Fibroblast of skin of back (primary cell): ENCODE results near the gene SETD1A.

Source experiments
- DNase-seq: peaks from one replicate; pipeline ENCODE4 v3.0.0-alpha.2; 2013

Gene SETD1A

GRCh38 chr16:30983289-30983889 is 25.8 kb downstream of the SETD1A start:
- no peak for DNase-seq

DNA sequence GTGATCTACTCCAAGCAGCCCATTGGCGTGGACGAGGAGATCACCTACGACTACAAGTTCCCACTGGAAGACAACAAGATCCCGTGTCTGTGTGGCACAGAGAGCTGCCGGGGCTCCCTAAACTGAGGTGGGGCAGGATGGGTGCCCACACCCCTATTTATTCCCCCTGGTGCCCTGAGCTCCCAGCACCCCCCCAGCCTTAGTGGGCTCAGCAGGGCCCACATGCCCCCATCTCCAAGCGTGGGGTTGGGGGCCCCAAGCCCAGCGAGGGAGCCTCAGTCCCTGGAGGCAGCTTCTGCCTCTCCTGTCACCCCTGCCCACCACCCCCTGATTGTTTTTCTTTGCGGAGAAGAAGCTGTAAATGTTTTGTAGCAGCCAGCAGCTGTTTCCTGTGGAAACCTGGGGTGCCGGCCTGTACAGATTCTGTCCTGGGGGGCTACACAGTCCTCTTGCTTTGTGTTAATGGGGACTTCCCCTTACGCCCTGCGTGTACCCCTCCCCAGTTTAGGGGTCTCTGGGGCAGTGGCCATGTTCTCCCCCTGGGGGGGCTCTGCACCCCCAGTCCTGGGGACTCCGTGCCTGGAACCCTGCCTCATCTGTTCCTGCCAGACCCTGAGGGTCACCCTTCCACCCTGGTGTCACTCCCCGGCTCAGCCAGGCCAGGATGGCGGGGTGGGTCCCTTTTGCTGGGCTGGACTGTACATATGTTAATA is 26.5 kb downstream of the SETD1A start:
- DNase-seq = no peak

DNA sequence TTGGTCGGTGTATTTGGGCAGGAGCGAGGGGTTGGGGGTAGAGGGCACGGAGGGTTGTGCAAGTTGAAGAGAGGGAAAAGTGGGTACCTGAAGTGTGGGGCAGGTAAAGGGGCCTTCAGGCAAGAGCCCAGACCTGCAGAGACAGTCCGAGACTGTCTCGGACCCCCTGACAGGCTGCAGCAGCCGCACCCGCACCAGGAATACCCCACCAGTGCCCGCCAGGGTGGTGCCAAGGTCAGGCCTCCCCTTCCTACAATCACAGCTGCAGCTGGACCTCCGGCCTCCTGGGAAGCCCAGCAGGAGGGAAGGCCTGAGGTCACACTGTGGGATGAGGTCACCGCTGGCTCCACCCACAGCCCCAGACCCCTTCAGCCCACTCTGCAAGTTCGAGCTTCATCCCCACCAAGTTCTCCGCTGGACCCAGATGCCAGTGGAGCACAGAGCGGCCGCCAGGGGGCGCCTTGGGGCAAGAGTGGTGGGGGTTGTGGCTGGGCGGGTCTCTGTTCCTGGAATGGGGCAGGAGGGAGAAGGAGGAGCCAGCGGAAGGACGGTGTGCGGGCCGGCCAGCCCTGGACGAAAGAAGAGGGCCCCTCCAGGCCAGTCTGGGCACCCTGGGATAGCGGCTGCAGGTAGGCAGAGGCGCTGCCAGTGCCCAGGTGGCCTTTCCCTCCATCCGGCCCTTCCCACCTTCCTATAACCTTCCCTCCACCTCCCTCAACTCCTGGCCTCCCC is 27.3 kb downstream of the SETD1A start, which contains the start of gene HSD3B7:
Gene HSD3B7, plus strand, starts transcription at position 539 of the 732 bp plus-strand sequence. CDS start 452 bp downstream, outside the sequence.
- DNase-seq = peak; percentile 72

DNA sequence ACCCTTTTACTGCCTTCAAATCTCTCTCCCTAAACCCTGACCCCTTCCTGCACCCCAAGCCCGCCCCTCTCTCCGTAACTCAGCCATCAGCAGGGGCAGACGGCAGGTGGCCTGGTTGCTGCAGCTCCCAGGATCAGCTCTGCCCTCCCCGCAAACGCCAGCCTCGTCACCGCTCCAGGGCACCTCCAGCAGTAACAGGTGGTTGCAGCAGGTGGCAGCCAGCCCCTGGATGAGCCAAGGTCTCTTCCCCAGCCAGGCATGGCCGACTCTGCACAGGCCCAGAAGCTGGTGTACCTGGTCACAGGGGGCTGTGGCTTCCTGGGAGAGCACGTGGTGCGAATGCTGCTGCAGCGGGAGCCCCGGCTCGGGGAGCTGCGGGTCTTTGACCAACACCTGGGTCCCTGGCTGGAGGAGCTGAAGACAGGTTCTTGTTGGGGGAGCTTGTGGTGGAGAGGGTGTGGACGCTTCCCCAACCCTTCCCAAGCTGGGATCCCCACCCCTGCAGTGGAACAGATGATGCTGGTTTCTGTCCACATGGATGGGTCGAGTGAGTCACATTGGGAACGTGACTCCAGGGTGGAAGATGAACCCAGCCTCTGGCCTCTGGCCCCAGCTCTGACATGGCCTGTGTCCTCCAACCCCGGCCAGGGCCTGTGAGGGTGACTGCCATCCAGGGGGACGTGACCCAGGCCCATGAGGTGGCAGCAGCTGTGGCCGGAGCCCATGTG is 28.0 kb downstream of the SETD1A start:
- DNase-seq = no peak

DNA sequence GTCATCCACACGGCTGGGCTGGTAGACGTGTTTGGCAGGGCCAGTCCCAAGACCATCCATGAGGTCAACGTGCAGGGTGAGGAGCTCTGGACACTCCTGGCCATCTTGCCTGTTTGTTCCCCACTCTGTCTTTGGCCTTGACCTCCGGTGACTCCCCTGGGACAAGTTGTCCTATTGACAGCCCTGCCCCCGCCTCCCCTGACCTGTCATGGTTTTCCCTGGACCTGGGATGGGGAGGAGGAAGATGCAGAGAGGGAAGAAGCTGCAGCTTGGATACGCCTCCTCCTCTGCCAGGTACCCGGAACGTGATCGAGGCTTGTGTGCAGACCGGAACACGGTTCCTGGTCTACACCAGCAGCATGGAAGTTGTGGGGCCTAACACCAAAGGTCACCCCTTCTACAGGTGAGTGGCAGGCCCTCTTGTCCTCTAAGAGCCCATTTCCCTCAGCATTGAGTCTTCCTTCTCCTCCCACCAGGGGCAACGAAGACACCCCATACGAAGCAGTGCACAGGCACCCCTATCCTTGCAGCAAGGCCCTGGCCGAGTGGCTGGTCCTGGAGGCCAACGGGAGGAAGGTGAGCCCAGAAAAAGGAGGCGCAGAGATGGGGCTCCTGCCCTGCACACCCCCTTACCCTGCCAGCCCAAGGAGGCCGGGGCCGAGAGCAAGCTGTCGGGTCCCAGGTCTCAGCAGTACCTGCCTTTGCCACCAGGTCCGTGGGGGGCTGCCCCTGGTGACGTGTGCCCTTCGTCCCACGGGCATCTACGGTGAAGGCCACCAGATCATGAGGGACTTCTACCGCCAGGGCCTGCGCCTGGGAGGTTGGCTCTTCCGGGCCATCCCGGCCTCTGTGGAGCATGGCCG is 28.8 kb downstream of the SETD1A start:
- DNase-seq = no peak

DNA sequence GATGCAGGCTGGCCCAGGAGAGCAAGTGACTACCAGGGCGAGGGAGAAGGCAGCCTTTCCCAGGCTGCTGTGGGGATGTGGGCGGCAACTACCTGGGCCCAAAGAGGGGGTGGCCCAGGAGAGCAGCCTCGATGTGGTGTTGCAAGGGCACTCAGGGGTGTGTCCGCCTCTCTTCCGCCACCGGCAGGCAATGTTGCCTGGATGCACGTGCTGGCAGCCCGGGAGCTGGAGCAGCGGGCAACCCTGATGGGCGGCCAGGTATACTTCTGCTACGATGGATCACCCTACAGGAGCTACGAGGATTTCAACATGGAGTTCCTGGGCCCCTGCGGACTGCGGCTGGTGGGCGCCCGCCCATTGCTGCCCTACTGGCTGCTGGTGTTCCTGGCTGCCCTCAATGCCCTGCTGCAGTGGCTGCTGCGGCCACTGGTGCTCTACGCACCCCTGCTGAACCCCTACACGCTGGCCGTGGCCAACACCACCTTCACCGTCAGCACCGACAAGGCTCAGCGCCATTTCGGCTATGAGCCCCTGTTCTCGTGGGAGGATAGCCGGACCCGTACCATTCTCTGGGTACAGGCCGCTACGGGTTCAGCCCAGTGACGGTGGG is 30.1 kb downstream of the SETD1A start:
- DNase-seq = no peak

GRCh38 chr16:30989469-30990047 is 32.0 kb downstream of the SETD1A start:
- no peak for DNase-seq

GRCh38 chr16:30990105-30990504 is 32.6 kb downstream of the SETD1A start:
- no peak for DNase-seq

GRCh38 chr16:30991052-30991451 is 33.5 kb downstream of the SETD1A start:
- DNase-seq = no peak

GRCh38 chr16:30992276-30992780 is 34.8 kb downstream of the SETD1A start:
- no peak for DNase-seq

DNA sequence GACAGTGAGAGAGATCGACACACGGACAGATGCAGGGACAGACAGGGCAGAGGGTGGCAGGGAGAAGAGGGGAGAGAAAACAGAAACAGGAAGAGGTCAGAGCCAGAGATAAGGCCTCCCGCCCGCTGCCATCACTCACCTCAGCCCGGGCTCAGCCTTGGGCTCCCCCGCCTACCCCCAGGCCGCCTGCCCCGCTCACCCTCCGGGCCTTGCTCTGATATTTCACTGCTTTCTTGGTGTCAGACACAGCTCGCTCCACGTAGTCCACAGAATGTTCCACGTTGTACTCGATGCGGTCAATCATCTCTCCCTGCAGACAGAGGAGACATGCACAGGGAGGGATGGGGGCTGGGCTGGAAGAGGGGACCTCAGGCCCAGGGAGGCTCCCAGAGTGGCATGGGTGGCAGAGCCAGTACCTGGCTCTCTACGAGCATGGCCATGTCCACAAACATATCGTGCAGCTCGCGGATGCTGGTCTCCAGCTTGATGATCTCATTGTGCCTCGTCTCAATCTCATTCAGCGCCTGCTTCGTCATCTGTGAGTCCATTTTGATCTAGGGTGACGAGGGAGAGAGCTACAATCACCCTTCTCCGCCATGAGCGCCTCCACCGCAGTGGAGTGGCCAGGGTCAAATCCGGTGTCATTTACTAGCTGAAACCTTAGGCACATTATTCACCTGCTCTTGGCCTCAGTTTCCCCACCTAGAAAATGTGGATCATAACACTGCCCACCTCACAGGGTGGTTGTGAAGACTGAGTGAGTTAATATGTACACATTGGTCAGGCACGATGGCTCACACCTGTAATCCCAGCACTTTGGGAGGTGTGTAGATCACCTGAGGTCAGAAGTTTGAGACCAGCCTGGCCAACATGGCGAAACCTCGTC is 35.6 kb downstream of the SETD1A start:
- DNase-seq = no peak

GRCh38 chr16:30995927-30996323 is 38.4 kb downstream of the SETD1A start:
- no peak for DNase-seq

DNA sequence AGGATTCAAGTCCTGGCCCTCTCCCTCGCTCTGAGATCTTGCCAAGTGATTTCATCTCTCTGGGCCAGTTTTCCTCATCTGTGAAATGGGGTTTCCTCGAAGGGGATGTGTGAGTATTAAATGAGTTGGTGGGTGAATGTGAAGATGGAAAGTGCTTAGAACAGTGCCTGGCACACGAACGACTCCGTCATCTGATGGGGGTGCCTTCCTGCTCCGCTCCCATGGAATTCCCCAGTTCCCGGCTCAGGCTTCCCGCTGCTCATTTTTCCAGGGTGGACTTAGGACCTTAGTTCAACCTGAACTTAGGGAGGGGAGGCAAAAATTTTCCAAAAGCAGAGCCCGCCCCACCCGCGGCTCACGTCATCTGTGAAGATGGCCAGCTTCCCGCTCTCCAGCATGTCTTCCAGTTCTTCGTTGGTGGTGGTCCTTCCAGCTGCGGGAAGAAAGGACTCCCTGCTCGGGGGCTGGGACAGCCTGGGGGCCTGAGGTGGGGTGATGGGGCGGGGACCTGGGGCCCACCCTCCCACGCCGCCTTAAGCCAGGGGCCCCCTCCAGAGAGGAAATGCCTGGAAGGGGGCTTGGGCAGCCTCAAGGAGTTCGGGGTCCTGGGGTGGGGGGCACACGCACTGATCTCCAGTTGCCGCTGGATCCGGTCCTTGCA is 38.9 kb downstream of the SETD1A start:
- DNase-seq = no peak

DNA sequence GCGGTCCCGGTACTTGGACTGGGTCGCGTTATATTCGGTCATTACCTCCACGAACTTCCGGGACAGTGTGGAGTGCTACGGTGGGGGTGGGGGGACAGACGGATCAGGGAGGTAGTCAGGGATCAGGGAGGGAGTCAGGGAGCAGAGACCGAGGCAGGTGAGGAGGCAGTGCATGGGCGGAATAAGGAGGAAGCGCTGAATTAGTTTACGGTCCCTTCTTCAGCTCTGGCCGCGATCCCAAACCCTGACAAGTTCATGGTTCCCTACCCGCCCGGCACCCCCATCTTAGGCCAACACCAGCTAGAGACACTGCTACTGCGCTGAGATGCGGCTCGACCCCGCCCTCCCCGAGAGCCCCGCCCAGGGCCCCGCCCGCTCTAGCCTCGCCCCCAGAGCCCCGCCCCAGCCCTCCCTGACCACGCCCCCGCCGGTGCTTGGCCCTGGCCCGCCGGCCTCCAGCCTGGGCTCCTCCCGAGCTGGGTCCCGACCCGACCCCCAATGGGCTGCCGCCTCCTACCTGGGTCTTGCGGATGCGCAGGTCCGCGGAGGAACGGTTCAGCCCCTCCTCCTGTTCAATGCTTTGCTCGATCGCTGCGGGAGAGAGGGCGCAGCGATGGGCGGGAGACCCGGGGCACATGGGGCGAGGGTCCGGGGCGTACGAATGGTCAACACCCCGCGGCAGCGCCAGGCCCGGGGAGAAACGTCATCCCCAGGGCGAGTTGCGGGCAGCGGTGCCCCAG is 39.6 kb downstream of the SETD1A start:
- peak; percentile 69 for DNase-seq

DNA sequence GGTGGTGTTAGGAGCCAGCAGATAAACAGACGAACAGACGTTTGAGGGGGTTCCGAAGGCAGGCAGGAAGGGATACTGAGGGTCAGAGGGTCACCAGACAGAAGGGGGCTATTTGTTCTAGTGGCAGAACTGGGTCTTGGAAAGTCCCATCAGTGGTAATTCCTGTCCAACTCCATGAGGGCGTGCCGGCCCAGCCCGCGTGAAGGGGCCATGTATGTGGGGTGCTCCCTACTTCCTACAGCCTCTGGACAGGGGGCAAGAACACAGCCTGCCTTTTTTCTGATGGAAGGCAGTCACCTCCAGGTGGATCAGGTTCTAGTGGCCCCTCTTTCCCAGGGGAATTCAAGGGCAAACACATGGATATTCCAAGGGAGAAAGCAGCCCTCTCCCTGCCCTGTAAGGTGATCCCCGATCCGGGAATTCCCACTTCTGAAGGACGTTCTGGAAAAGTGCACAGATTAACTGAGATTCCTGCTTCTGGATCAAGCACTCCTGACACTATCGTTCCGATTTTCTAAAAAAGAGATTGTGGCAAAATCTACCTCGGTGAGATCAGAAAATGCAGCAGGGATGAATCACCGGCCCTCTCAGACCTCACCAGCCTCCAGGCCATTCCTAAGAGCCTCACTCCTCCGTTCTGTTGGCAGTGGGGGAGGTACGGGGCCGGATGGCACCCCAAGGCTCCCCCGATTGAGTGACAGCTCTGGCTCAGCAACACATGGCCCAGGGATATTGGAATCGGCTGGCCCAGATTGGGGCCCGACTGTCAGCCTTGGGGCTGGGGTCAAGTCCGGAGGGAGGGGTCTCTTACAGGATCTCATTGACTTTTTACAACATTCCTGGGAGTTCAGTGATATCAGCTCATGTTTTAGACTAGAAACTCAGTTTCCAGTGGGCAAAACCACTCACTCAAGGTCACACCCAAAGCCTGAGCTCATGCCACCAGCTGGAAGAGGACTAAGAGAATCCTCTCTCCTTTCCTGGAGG is 40.5 kb downstream of the SETD1A start:
- DNase-seq = peak; percentile 89

DNA sequence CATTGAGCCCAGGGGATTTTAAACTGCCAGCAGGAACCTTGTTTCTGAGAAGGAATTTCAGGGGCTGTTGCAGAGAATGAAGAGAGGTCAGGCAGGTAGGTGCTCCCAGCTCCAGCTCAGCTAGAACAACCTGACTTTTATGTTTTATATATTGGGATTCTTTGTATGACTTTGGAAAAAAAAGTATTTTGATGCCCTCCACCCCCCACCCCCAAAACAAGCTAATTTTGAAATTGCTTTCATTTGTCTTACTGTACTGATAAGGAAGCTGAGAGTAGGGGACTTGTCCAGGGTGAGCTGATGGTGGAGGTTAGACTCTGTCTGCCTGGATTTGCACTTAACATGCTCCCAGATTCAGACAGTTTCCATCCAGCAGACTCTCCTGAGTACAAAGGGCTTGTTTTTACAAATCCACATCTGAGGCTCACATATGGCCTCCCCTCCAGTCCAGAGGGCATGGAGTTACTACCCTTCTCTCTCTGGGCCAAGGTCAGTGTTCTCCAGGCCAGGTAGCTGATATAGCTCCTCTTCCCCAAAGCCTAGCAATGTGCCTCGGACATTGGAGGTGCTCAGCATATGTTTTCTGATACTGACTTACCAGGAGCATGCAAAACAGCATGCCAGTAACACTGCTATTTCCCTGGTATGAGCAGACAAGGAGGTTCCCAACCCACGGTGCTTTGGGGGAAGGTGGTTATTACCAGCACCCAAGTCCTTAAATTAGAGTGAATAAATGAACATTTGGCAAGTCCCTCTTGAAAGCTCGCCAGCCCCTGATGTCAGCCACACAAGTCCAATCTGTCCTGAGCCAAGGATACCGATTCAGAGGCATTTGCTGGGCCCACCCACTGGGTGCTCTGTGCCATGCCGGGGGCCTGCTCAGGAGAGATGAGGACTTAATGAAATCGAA is 41.6 kb downstream of the SETD1A start:
- no peak for DNase-seq
